Measurements from ENCODE around the gene HBG2.
"Not testable (repeated sequence)": the region's sequence is repeated elsewhere in the genome, so short reads cannot be mapped to it uniquely, and the experiment has no call there.

Gene HBG2

DNA sequence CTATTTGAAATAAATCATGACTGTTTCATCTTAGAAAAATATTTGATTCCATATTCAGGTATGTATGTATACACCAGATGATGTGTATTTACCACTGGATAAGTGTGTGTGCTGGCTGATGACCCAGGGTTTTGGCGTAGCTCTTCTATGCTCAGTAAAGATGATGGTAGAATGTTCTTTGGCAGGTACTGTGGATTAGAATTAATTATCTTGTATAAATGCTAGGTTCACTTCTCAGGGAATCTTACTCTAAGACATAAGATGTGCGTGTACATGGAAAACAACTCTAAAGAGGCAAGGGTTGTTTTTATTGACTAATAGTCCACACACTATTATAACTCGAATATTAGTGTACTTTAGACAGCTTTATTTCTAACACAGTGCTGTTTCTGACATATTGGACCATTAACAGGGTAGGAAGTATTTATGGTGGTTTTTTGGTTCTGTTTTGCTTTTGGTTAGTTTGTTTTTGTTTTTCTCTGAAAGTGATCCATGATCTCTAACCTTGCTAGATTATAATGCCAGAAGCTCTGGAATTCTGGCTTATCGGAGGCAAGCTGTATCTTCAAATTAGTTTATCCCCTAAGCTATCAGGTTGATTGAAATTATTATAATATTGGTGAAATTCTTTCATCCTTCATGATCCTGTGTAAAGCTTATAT, 3.9 kb downstream of the HBG2 start:
- Histone ChIP-seq H3K4me3 (ENCODE audit: insufficient read depth, low read depth, low read length, poor library complexity, severe bottlenecking) (no peak overlapping the region), H3K27ac (ENCODE audit: insufficient read depth, low read length, poor library complexity, severe bottlenecking) (no peak overlapping the region), H3K27me3 (replicated peaks; ENCODE audit: control insufficient read depth, insufficient read depth, low read length, poor library complexity, severe bottlenecking) (no peaks in the 10 kb centered on the region), H3K4me1 (ENCODE audit: control insufficient read depth, insufficient read depth, low read length, poor library complexity, severe bottlenecking) (no peaks in the 10 kb centered on the region), H3K36me3 (ENCODE audit: control insufficient read depth, insufficient read depth, low read length) (no peaks in the 10 kb centered on the region), H3K9me3 (ENCODE audit: control insufficient read depth, low read length) (no peaks in the 10 kb centered on the region)
- DNase-seq: no peak

DNA sequence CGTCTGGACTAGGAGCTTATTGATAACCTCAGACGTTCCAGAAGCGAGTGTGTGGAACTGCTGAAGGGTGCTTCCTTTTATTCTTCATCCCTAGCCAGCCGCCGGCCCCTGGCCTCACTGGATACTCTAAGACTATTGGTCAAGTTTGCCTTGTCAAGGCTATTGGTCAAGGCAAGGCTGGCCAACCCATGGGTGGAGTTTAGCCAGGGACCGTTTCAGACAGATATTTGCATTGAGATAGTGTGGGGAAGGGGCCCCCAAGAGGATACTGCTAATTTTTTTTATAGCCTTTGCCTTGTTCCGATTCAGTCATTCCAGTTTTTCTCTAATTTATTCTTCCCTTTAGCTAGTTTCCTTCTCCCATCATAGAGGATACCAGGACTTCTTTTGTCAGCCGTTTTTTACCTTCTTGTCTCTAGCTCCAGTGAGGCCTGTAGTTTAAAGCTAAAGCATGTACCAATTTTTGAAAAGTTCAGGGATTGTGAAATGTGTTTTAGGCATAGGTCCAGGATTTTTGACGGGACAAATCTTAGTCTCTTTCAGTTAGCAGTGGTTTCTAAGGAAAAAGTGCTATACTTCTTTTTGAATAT, 4.7 kb downstream of the HBG2 start, which contains the start of gene HBG1:
HBG1 (minus strand) TSS at position 51 of the 590 bp plus-strand sequence. CDS start 53 bp downstream, outside the sequence.
- not testable (repeated sequence) for H3K4me1 ChIP-seq (ENCODE audit: control insufficient read depth, insufficient read depth, low read length, poor library complexity, severe bottlenecking); H3K36me3 ChIP-seq (ENCODE audit: control insufficient read depth, insufficient read depth, low read length); H3K27me3 ChIP-seq (replicated peaks; ENCODE audit: control insufficient read depth, insufficient read depth, low read length, poor library complexity, severe bottlenecking); H3K4me3 ChIP-seq (ENCODE audit: insufficient read depth, low read depth, low read length, poor library complexity, severe bottlenecking); H3K27ac ChIP-seq (ENCODE audit: insufficient read depth, low read length, poor library complexity, severe bottlenecking); DNase-seq; H3K9me3 ChIP-seq (ENCODE audit: control insufficient read depth, low read length)

DNA sequence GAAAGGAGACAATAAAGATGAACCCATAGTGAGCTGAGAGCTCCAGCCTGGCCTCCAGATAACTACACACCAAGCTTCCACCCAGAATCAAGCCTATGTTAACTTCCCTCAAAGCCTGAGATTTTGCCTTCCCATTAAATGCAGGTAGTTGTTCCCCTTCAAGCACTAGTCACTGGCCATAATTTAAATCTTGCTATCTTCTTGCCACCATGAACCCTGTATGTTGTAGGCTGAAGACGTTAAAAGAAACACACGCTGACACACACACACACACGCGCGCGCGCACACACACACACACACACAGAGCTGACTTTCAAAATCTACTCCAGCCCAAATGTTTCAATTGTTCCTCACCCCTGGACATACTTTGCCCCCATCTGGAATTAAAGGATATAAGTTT, 6.1 kb downstream of the HBG2 start:
- H3K9me3 ChIP-seq (ENCODE audit: control insufficient read depth, low read length); H3K36me3 ChIP-seq (ENCODE audit: control insufficient read depth, insufficient read depth, low read length); DNase-seq; H3K27me3 ChIP-seq (replicated peaks; ENCODE audit: control insufficient read depth, insufficient read depth, low read length, poor library complexity, severe bottlenecking); H3K27ac ChIP-seq (ENCODE audit: insufficient read depth, low read length, poor library complexity, severe bottlenecking); H3K4me3 ChIP-seq (ENCODE audit: insufficient read depth, low read depth, low read length, poor library complexity, severe bottlenecking); H3K4me1 ChIP-seq (ENCODE audit: control insufficient read depth, insufficient read depth, low read length, poor library complexity, severe bottlenecking): not testable (repeated sequence)

DNA sequence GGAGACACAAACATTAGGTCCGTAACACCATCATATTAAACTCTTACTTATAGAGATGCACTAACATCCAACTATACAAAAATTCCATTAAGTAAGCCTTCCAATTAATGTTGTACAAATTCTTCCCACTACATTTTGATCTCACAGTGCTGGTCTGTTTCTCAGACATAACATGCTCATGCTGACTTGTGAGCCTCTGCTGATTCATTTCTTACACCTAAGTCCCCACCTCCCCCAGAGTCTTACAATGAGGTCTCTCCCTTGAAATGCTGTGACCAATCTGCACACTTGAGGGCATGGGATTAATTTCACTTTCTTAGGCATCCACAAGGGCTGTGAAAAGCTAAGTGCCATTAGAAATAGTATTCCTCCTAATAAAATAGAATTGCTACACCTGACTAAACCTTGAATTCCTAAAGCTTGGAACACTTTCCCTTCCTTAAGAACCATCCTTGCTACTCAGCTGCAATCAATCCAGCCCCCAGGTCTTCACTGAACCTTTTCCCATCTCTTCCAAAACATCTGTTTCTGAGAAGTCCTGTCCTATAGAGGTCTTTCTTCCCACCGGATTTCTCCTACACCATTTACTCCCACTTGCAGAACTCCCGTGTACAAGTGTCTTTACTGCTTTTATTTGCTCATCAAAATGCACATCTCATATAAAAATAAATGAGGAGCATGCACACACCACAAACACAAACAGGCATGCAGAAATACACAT, 6.9 kb downstream of the HBG2 start:
- Histone ChIP-seq H3K27ac (ENCODE audit: insufficient read depth, low read length, poor library complexity, severe bottlenecking) (no peak overlapping the region), H3K4me1 (ENCODE audit: control insufficient read depth, insufficient read depth, low read length, poor library complexity, severe bottlenecking) (no peaks in the 10 kb centered on the region), H3K36me3 (ENCODE audit: control insufficient read depth, insufficient read depth, low read length) (no peaks in the 10 kb centered on the region), H3K9me3 (ENCODE audit: control insufficient read depth, low read length) (no peaks in the 10 kb centered on the region), H3K27me3 (replicated peaks; ENCODE audit: control insufficient read depth, insufficient read depth, low read length, poor library complexity, severe bottlenecking) (no peaks in the 10 kb centered on the region), H3K4me3 (ENCODE audit: insufficient read depth, low read depth, low read length, poor library complexity, severe bottlenecking) (no peak overlapping the region)
- no peak for DNase-seq

DNA sequence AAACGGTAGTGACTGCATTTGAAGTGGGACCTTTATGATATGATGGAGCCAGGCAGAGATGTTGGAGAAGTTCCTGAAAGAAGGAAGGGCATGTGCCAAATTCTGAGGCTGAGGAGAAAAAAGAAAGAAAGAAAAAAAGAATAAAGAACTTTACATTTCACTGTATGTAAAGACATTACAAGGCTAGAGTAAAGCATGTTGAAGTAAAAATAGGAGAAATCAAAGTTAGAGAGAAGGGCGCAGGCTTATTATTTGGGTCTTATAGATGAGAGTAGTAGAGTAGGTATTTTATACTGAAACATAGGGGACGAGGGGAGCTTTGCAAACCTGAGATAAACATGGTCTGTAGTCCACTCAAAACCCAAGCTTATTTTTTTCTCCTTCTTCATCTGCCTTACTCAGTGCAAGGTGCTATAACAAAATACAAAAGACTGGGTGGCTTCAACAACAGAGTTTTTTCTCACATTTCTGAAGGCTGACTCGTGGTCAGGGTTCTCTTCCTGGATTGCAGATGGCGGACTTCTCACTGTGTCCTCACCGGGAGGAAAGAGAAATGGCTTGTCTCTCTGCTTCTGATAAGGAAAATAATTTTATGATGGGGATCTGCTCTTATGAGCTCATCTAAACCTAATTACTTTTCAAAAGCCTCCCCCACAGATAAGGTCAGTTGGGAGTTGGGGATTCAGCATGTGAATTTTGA, 7.7 kb downstream of the HBG2 start:
- Histone ChIP-seq H3K4me3 (ENCODE audit: insufficient read depth, low read depth, low read length, poor library complexity, severe bottlenecking) (no peak overlapping the region), H3K27me3 (replicated peaks; ENCODE audit: control insufficient read depth, insufficient read depth, low read length, poor library complexity, severe bottlenecking) (no peaks in the 10 kb centered on the region), H3K9me3 (ENCODE audit: control insufficient read depth, low read length) (no peaks in the 10 kb centered on the region), H3K4me1 (ENCODE audit: control insufficient read depth, insufficient read depth, low read length, poor library complexity, severe bottlenecking) (no peaks in the 10 kb centered on the region), H3K27ac (ENCODE audit: insufficient read depth, low read length, poor library complexity, severe bottlenecking) (no peak overlapping the region), H3K36me3 (ENCODE audit: control insufficient read depth, insufficient read depth, low read length) (no peaks in the 10 kb centered on the region)
- no peak for DNase-seq

DNA sequence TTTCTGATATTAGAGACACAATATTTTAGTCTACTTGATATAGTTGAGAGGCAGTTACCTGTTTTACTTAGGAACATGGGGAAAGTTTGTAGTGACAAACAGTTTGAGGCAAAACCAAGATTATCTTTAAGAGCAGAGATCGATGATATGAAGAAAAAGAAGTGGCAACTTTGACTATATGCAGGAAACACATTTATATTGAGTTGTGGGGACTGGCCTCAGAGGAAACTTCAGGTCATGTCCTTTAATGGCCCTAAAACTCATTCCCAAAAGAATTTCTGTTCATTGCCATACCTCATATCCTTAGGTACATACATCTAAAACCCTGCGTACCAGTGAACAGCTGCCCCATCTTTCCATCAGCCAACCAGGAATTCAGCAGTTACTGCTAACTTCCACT, 9.4 kb downstream of the HBG2 start:
- no peak for DNase-seq
- Histone ChIP-seq H3K27ac (ENCODE audit: insufficient read depth, low read length, poor library complexity, severe bottlenecking) (no peak overlapping the region), H3K36me3 (ENCODE audit: control insufficient read depth, insufficient read depth, low read length) (no peaks in the 10 kb centered on the region)

DNA sequence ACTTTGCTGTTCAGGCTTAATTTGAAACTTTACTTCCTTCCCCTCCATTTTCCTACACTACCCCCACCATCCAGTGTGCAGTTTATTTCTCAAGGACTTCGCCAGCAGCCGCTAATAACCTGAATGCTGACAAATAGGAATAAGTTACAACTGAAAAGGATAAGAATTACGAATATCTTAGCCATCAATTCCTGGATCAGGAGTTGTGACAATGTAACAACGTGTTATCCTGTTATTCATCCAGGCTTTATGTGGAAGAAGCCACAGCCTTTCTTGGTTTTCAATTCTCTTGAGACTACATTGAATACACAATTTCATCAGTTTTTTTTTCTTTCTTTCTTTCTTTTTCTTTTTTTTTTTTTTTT, 10.8 kb downstream of the HBG2 start:
- H3K4me1 ChIP-seq (ENCODE audit: control insufficient read depth, insufficient read depth, low read length, poor library complexity, severe bottlenecking): no peaks in the 10 kb centered on the region
- no peaks in the 10 kb centered on the region for H3K36me3 ChIP-seq (ENCODE audit: control insufficient read depth, insufficient read depth, low read length)
- H3K27me3 ChIP-seq (replicated peaks; ENCODE audit: control insufficient read depth, insufficient read depth, low read length, poor library complexity, severe bottlenecking): no peaks in the 10 kb centered on the region
- no peak overlapping the region for H3K27ac ChIP-seq (ENCODE audit: insufficient read depth, low read length, poor library complexity, severe bottlenecking)
- no peak overlapping the region for H3K4me3 ChIP-seq (ENCODE audit: insufficient read depth, low read depth, low read length, poor library complexity, severe bottlenecking)
- DNase-seq: no peak
- no peaks in the 10 kb centered on the region for H3K9me3 ChIP-seq (ENCODE audit: control insufficient read depth, low read length)

More for the DNA sequence above, 9.4 kb downstream of the HBG2 start:
- Histone ChIP-seq H3K27me3 (replicated peaks; ENCODE audit: control insufficient read depth, insufficient read depth, low read length, poor library complexity, severe bottlenecking) (no peaks in the 10 kb centered on the region), H3K9me3 (ENCODE audit: control insufficient read depth, low read length) (no peaks in the 10 kb centered on the region), H3K4me1 (ENCODE audit: control insufficient read depth, insufficient read depth, low read length, poor library complexity, severe bottlenecking) (no peaks in the 10 kb centered on the region), H3K4me3 (ENCODE audit: insufficient read depth, low read depth, low read length, poor library complexity, severe bottlenecking) (no peak overlapping the region)

DNA sequence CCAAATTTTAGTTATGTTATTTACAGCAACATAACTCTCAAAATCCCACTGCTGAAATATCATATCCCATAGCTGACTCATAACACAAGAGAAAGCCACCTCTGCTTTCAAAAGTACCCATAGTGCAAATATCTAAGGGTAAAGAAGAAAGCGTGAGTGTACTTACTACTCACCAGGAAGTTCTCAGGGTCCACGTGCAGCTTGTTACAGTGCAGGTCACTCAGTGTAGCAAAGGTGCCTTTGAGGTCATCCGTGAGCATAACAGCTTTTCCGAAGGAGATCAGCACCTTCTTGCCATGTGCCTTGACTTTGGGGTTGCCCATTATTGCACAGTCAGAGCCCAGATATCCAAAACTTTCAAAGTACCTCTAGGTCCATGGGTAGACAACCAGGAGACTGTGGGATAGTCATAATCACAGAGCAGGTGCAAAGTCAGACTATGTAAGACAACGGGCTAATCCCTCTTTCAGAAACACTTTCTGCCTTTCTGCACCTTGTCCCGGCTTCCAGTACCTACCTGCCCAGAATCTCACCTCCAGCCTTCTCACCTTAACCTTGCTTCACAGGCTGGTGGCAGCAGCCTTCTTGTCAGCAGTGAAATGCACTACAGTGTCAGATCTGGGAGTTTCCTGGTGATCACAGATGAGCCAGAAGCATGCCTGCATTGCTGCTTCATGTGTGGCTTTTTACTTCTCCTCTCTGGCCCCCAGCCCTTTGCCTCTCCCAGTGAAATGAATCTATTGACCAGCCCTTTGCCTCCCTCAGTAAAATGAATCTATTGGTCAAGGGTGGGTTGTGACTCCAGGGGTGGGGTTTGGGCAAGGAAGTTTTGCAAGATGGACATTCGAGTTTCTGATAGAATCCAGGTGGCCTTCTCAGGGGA, 11.4 kb downstream of the HBG2 start:
- H3K4me1 ChIP-seq (ENCODE audit: control insufficient read depth, insufficient read depth, low read length, poor library complexity, severe bottlenecking): no peaks in the 10 kb centered on the region
- no peaks in the 10 kb centered on the region for H3K9me3 ChIP-seq (ENCODE audit: control insufficient read depth, low read length)
- no peaks in the 10 kb centered on the region for H3K27me3 ChIP-seq (replicated peaks; ENCODE audit: control insufficient read depth, insufficient read depth, low read length, poor library complexity, severe bottlenecking)
- no peak overlapping the region for H3K4me3 ChIP-seq (ENCODE audit: insufficient read depth, low read depth, low read length, poor library complexity, severe bottlenecking)
- no peaks in the 10 kb centered on the region for H3K36me3 ChIP-seq (ENCODE audit: control insufficient read depth, insufficient read depth, low read length)
- H3K27ac ChIP-seq (ENCODE audit: insufficient read depth, low read length, poor library complexity, severe bottlenecking): no peak overlapping the region
- no peak for DNase-seq

DNA sequence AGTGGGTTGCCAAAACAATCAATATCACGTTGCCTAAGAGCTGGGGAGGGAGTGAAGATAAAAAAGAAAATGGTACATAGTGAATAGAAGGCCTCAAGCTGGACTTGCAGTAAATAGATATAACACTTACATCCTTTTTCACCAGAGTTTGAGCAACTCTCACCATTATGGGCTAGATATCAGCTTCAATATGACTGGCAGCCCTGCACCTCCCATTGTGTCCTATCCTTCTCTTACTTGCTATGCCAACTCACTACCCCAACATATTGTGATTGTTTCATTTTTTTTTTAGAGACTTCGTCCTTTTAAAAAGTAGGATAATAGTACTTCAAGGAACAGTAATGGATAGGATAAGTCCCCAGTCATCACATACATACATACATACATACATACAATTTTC, 12.4 kb downstream of the HBG2 start:
- no peak for DNase-seq
- Histone ChIP-seq H3K4me1 (ENCODE audit: control insufficient read depth, insufficient read depth, low read length, poor library complexity, severe bottlenecking) (no peaks in the 10 kb centered on the region), H3K27me3 (replicated peaks; ENCODE audit: control insufficient read depth, insufficient read depth, low read length, poor library complexity, severe bottlenecking) (no peaks in the 10 kb centered on the region), H3K27ac (ENCODE audit: insufficient read depth, low read length, poor library complexity, severe bottlenecking) (no peak overlapping the region), H3K9me3 (ENCODE audit: control insufficient read depth, low read length) (no peaks in the 10 kb centered on the region), H3K4me3 (ENCODE audit: insufficient read depth, low read depth, low read length, poor library complexity, severe bottlenecking) (no peak overlapping the region), H3K36me3 (ENCODE audit: control insufficient read depth, insufficient read depth, low read length) (no peaks in the 10 kb centered on the region)

All from effector memory CD4-positive, alpha-beta T cell (primary cell).